ENCODE data around the gene LIPN. TPM values are rescaled to one million over a fixed set of nuclear protein-coding genes. Genes with fewer than 3 reads are reported as not detected.

The LIPN gene
- total RNA-seq, 4 donors from 2014 or later = 0.19 to 2.2 TPM; not detected in 2

GRCh38 chr10:88762906-88763305 is 3.1 kb downstream of the LIPN start:
- Histone ChIP-seq H3K27ac (no peak overlapping the region), H3K36me3 (no peaks in the 10 kb centered on the region), H3K9me3 (no peaks in the 10 kb centered on the region), H3K4me3 (no peak overlapping the region), H3K4me1 (no peaks in the 10 kb centered on the region), H3K27me3 (no peaks in the 10 kb centered on the region)
- intact Hi-C loops (cut with DNase I) = no loop called here
- TF ChIP-seq POLR2A (IDR thresholded peaks at IDR 0.05) = no peak
- TF ChIP-seq, protein P1, sequence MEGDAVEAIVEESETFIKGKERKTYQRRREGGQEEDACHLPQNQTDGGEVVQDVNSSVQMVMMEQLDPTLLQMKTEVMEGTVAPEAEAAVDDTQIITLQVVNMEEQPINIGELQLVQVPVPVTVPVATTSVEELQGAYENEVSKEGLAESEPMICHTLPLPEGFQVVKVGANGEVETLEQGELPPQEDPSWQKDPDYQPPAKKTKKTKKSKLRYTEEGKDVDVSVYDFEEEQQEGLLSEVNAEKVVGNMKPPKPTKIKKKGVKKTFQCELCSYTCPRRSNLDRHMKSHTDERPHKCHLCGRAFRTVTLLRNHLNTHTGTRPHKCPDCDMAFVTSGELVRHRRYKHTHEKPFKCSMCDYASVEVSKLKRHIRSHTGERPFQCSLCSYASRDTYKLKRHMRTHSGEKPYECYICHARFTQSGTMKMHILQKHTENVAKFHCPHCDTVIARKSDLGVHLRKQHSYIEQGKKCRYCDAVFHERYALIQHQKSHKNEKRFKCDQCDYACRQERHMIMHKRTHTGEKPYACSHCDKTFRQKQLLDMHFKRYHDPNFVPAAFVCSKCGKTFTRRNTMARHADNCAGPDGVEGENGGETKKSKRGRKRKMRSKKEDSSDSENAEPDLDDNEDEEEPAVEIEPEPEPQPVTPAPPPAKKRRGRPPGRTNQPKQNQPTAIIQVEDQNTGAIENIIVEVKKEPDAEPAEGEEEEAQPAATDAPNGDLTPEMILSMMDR (IDR thresholded peaks at IDR 0.05) = no peak
- 48 to 58% methylated on average over 1 of the region's 1 CpG for WGBS, 2 donors
- DNase-seq = no peak

DNA sequence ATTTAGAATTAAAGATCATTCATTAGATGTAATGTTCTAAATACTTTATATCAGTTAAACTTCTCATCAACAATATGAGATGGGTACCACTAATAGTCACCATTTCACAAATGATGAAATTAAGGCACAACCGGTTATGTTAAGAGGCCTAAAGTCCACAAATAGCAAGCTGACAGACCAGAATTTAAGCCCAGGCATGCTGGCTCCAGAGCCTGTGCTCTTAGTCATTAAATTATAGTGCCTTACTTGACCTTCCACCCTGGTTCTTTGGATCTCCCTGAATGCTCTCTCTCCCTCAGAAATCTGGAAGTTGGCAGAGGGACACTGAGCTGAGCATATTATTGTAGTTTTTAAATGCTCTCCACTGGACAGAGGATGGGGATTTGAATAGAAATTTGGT is 3.6 kb downstream of the LIPN start:
- intact Hi-C loops (cut with DNase I) = no loop called here
- Histone ChIP-seq H3K9me3 (no peaks in the 10 kb centered on the region), H3K4me3 (no peak overlapping the region), H3K4me1 (no peaks in the 10 kb centered on the region), H3K36me3 (no peaks in the 10 kb centered on the region), H3K27me3 (no peaks in the 10 kb centered on the region), H3K27ac (no peak overlapping the region)
- 40 to 64% methylated on average over 1 of the region's 1 CpG for WGBS, 2 donors
- TF ChIP-seq POLR2A (IDR thresholded peaks at IDR 0.05) = no peak
- TF ChIP-seq, protein P1 (IDR thresholded peaks at IDR 0.05) = no peak
- DNase-seq = no peak

- Histone ChIP-seq H3K9me3 (no peaks in the 10 kb centered on the region), H3K4me1 (no peaks in the 10 kb centered on the region), H3K4me3 (no peak overlapping the region), H3K27ac (no peak overlapping the region), H3K27me3 (no peaks in the 10 kb centered on the region), H3K36me3 (no peaks in the 10 kb centered on the region)
- intact Hi-C loops (cut with DNase I) = no loop called here
- no peak for TF ChIP-seq POLR2A (IDR thresholded peaks at IDR 0.05)
- TF ChIP-seq, protein P1 (IDR thresholded peaks at IDR 0.05) = no peak
- DNase-seq = no peak
- WGBS, 2 donors = 85 to 90% methylated on average over 3 of the region's 3 CpGs
These were observed 4.3 kb downstream of the LIPN start for GRCh38 chr10:88764110-88764509.

DNA sequence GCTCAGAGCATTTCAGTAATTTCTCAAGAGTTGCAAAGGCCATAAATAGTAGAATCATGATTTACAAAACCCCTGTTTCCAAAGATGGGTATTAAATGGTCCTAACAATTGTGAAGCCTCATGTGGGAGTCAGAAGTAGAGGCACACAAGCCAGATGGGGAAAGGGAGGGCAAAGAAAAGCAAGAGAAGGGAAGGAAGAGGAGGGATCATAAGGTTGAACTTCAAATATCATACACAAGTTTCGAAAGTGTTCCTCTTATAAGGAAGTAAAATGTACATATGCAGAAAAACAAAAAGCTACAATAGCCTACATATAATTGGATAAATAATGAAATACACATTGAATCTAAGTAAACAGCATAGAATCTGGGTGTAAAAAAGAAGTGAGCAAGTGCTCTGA is 6.0 kb downstream of the LIPN start:
- intact Hi-C loops (cut with DNase I) = no loop called here
- DNase-seq = no peak
- TF ChIP-seq, protein P1 (IDR thresholded peaks at IDR 0.05) = no peak
- no peak for TF ChIP-seq POLR2A (IDR thresholded peaks at IDR 0.05)
- H3K4me3 ChIP-seq = no peak overlapping the region
- 70 to 80% methylated on average over 1 of the region's 1 CpG for WGBS, 2 donors
- no peaks in the 10 kb centered on the region for H3K4me1 ChIP-seq
- H3K9me3 ChIP-seq = no peaks in the 10 kb centered on the region
- H3K36me3 ChIP-seq = no peaks in the 10 kb centered on the region
- H3K27me3 ChIP-seq = no peaks in the 10 kb centered on the region
- H3K27ac ChIP-seq = no peak overlapping the region

GRCh38 chr10:88769384-88769783 is 9.6 kb downstream of the LIPN start:
- no peak for DNase-seq
- Histone ChIP-seq H3K4me1 (no peaks in the 10 kb centered on the region), H3K4me3 (no peak overlapping the region), H3K27me3 (no peaks in the 10 kb centered on the region), H3K36me3 (no peaks in the 10 kb centered on the region), H3K9me3 (no peaks in the 10 kb centered on the region), H3K27ac (no peak overlapping the region)
- intact Hi-C loops (cut with DNase I) = no loop called here
- 43% methylated on average over 1 of the region's 1 CpG for WGBS, 2 donors
- no peak for TF ChIP-seq POLR2A (IDR thresholded peaks at IDR 0.05)
- TF ChIP-seq, protein P1 (IDR thresholded peaks at IDR 0.05) = no peak
